GM12878 (cell line): Measurements from ENCODE around the gene STRA8. TPM values are rescaled to one million over a fixed set of nuclear protein-coding genes. Genes with fewer than 3 reads are reported as not detected.

Experiments used
- ATAC-seq: fragments of 200-7000 bp; cut with Tn5 transposase; 3 replicates; pipeline ENCODE4 v1.9.1; 2020; ENCODE audit warnings: mild to moderate bottlenecking, moderate library complexity
- BruUV-seq: library from RNA; stranded (reverse); fragments of 400-500 nt; replicated peaks from 2 replicates; lab custom pipeline; 2021; lab: Mats Ljungman, UMichigan
- CTCF ChIA-PET: fragments of 300-600 bp; sonication (Branson Sonifier 250); formaldehyde crosslinking; extraction: SDS; loops from one replicate; lab custom pipeline; 2021; ENCODE audit warnings: inconsistent platforms; lab: Yijun Ruan, JAX
- POLR2A ChIA-PET: fragments of 350-600 bp; formaldehyde crosslinking; extraction: SDS; loops from one replicate; lab custom pipeline; 2021; ENCODE audit warnings: inconsistent platforms; lab: Charles Lee
- RAD21 ChIA-PET: fragments of 300-600 bp; sonication (Branson Sonifier 250); formaldehyde crosslinking; loops from one replicate; lab custom pipeline; 2023; ENCODE audit warnings: antibody characterized with exemption; ENCODE audit not compliant: unreplicated experiment; lab: Charles Lee
- SMC1A ChIA-PET: fragments of 300-600 bp; sonication (Branson Sonifier 250); formaldehyde crosslinking; loops from one replicate; lab custom pipeline; 2023; ENCODE audit not compliant: unreplicated experiment, uncharacterized antibody; lab: Charles Lee
- DNase-seq: peaks from one replicate; pipeline ENCODE4 v3.0.0-alpha.2; 2011; ENCODE audit warnings: low read depth, low spot score
- FAIRE-seq: peaks from 3 replicates; lab custom pipeline; 2011; peaks lifted over from hg19 to GRCh38; lab: Jason Lieb, UNC
- H2AFZ ChIP-seq: 2 replicates; pipeline ENCODE4 v1.6.0; 2011; ENCODE audit warnings: low read depth, low read length, control low read depth; ENCODE audit not compliant: control insufficient read depth
- H3K27ac ChIP-seq: 2 replicates; pipeline ENCODE4 v1.5.1; 2011; ENCODE audit warnings: control low read depth; ENCODE audit not compliant: control insufficient read depth, insufficient read depth
- H3K27me3 ChIP-seq, 2 experiments: replicated peaks in 1 of 2; 2 replicates each; pipeline versions ENCODE4 v1.6.0 to v1.6.1; 2011; ENCODE audit warnings: low read length in 1 of 2; ENCODE audit not compliant: control insufficient read depth in 2 of 2, insufficient read depth in 2 of 2
- H3K36me3 ChIP-seq, 2 experiments: 2 replicates each; pipeline ENCODE4 v1.5.1; 2011; ENCODE audit warnings: low read length in 1 of 2; ENCODE audit not compliant: control insufficient read depth in 2 of 2, insufficient read depth in 2 of 2
- H3K4me1 ChIP-seq: 2 replicates; pipeline ENCODE4 v1.6.1; 2011; ENCODE audit warnings: mild to moderate bottlenecking, low read length, moderate library complexity, mixed read lengths; ENCODE audit not compliant: control insufficient read depth, insufficient read depth
- H3K4me2 ChIP-seq: 2 replicates; pipeline ENCODE4 v1.6.0; 2011; ENCODE audit warnings: control low read depth; ENCODE audit not compliant: control insufficient read depth, insufficient read depth
- H3K4me3 ChIP-seq: fragments of 200-600 bp; sonication (generic); 2 replicates; pipeline ENCODE4 v1.5.1; 2016
- H3K79me2 ChIP-seq: 2 replicates; pipeline ENCODE4 v1.6.0; 2011; ENCODE audit warnings: low read length; ENCODE audit not compliant: control insufficient read depth, insufficient read depth
- H3K9ac ChIP-seq: 2 replicates; pipeline ENCODE4 v1.8.0; 2011; ENCODE audit warnings: low read length, control low read depth, mixed read lengths; ENCODE audit not compliant: control insufficient read depth, insufficient read depth
- H3K9me3 ChIP-seq: replicated peaks from 3 replicates; pipeline ENCODE4 v1.5.1; 2011; ENCODE audit warnings: mild to moderate bottlenecking, low read length; ENCODE audit not compliant: control insufficient read depth, insufficient read depth
- H4K20me1 ChIP-seq: 2 replicates; pipeline ENCODE4 v1.6.0; 2011; ENCODE audit not compliant: control insufficient read depth, insufficient read depth
- BMI1 ChIP-seq: fragments of 450-650 bp; IDR thresholded peaks from 2 replicates; pipeline ENCODE4 v1.6.1; 2016; ENCODE audit warnings: mild to moderate bottlenecking, moderate library complexity, borderline replicate concordance
- BRCA1 ChIP-seq: IDR thresholded peaks from 2 replicates; pipeline ENCODE4 v1.6.1; 2011; ENCODE audit warnings: low read depth, low read length, improper control_type of control experiment
- GABPA ChIP-seq: IDR thresholded peaks from 2 replicates; pipeline ENCODE4 v1.6.1; 2014; ENCODE audit warnings: antibody characterized with exemption, low read depth, mild to moderate bottlenecking, inconsistent platforms
- IKZF1 ChIP-seq: fragments of 450-650 bp; conservative IDR thresholded peaks from 2 replicates; pipeline ENCODE4 v1.6.1; 2017; ENCODE audit warnings: antibody characterized with exemption, mild to moderate bottlenecking
- KAT2A ChIP-seq: conservative IDR thresholded peaks from 2 replicates; pipeline ENCODE4 v1.6.1; 2011; ENCODE audit warnings: low read depth, low read length; ENCODE audit not compliant: control insufficient read depth
- MAX ChIP-seq: IDR thresholded peaks from 2 replicates; pipeline ENCODE4 v1.6.1; 2012; ENCODE audit warnings: low read depth, low read length, improper control_type of control experiment
- MYB ChIP-seq: fragments of 150-350 bp; IDR thresholded peaks from 2 replicates; pipeline ENCODE4 v1.6.1; 2014; ENCODE audit warnings: mild to moderate bottlenecking, low read depth, low read length, borderline replicate concordance
- PML ChIP-seq: IDR thresholded peaks from 2 replicates; pipeline ENCODE4 v1.6.1; 2012; ENCODE audit warnings: low read length, inconsistent platforms
- SIX5 ChIP-seq: IDR thresholded peaks from 2 replicates; pipeline ENCODE4 v1.6.1; 2011; ENCODE audit warnings: mild to moderate bottlenecking, low read depth, low read length, moderate library complexity; ENCODE audit not compliant: severe bottlenecking
- SMC3 ChIP-seq: IDR thresholded peaks from 2 replicates; pipeline ENCODE4 v1.6.1; 2011; ENCODE audit warnings: low read length, improper control_type of control experiment, borderline replicate concordance
- ZBTB4 ChIP-seq: fragments of 450-650 bp; formaldehyde crosslinking; IDR thresholded peaks from 2 replicates; pipeline ENCODE4 v1.4.0; 2022; ENCODE audit warnings: mild to moderate bottlenecking, moderate library complexity
- WGBS: methylation state at CpG from one replicate; pipeline ENCODE4 v1.1.6; 2016; ENCODE audit warnings: low lambda C conversion rate; ENCODE audit not compliant: insufficient replicate concordance, insufficient coverage; ENCODE audit errors: missing lambda C conversion rate; 5-methylcytosine and 5-hydroxymethylcytosine counted together
- in situ Hi-C: fragments of 300-500 bp; cut with MboI; formaldehyde crosslinking; loops from 9 replicates; pipeline ENCODE4 v1.14.3; 2018; ENCODE audit warnings: mixed read lengths
- intact Hi-C: fragments of 100-400 bp; cut with micrococcal nuclease; formaldehyde crosslinking; loops from one replicate; pipeline ENCODE4 v1.14.2; 2022; ENCODE audit not compliant: unreplicated experiment
- polyA plus RNA-seq, 11 experiments: library from polyadenylated mRNA; depleted of rRNA in 4 of 11; unstranded in 6 of 11; stranded (reverse) in 5 of 11; fragments of >200 nt; fragmentation: Nextera tagmentation in 4 of 11; fragmentation: Illumina TruSeq in 1 of 11; extraction: Ambion mirVana in 4 of 11; extraction: Trizol in 1 of 11; gene quantifications; 1 replicate in 1 of 11; 2 replicates in 10 of 11; pipeline versions ENCODE4 v1.2.1 to v1.2.3, GENCODE V29; 2011 to 2016; ENCODE audit warnings: inconsistent platforms in 2 of 11, missing spikeins in 2 of 11, low read depth in 1 of 11
- total RNA-seq, 4 experiments: library from RNA; depleted of rRNA in 3 of 4; stranded (reverse); fragments of >200 nt in 3 of 4; fragmentation: Illumina TruSeq in 1 of 4; extraction: Trizol in 1 of 4; gene quantifications; 2 replicates each; pipeline versions ENCODE4 v1.2.1 to v1.2.3, GENCODE V29; 2013 to 2021
- TF ChIP-seq, protein P1 (sequence below): IDR thresholded peaks from 2 replicates; pipeline ENCODE4 v1.6.1; 2011; ENCODE audit warnings: borderline replicate concordance, low read depth, mild to moderate bottlenecking, moderate library complexity, mixed read lengths, low read length; ENCODE audit not compliant: insufficient read depth; ENCODE audit errors: extremely low read length
- TF ChIP-seq, protein P2 (sequence below): fragments of 150-350 bp; IDR thresholded peaks from 2 replicates; pipeline ENCODE4 v1.6.1; 2014; ENCODE audit warnings: mild to moderate bottlenecking, low read depth, low read length

The STRA8 gene
- total and polyA plus RNA-seq, 10 of the 15 experiments (the other 5 are each of a cell fraction or from before 2014, with no cell fraction given), result 0.15 TPM; not detected in 9

DNA sequence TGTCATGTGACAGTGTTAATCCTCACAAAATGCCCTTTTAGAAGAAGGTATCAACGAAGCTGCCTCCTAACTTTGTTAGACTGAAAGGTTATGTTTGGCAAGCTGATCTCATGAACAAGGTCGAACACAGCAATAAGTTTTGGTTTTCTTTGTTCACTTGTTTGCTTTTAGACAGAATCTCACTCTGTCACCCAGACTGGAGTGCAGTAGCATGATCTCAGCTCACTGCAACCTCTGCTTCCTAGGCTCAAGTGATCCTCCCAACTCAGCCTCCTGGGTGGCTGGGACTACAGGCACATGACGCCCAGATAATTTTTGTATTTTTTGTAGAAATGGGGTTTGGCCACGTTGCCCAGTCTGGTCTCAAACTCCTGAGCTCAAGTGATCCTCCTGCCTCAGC lies 1.1 kb downstream of the STRA8 start:
- Histone ChIP-seq H3K79me2 (no peaks in the 10 kb centered on the region), H3K27ac (no peak overlapping the region), H3K4me3 (no peak overlapping the region), H3K9me3 (no peaks in the 10 kb centered on the region; the same call in 2 of the 3 replicates), H3K27me3 (no peaks in the 10 kb centered on the region), H3K4me1 (peaks cover 14% of the 10 kb centered on the region), H3K36me3 (no peaks in the 10 kb centered on the region), H3K9ac (no peak overlapping the region), H2AFZ (no peak overlapping the region), H4K20me1 (no peaks in the 10 kb centered on the region), H3K4me2 (no peak overlapping the region)
- intact Hi-C loops (no loop called here), in situ Hi-C loops (no loop called here)
- FAIRE-seq (no peak), ATAC-seq (no peak), DNase-seq (no peak)
- ChIA-PET RAD21 (interaction anchor here (1.9 kb wide), 1 partner anchor 40 kb away, joined by 11 read pairs; no protein-coding TSS in a partner anchor), POLR2A (interaction anchor here (0.7 to 4.0 kb wide), 3 partner anchors 17 to 50 kb away, joined by 3 to 30 read pairs (median 3); no protein-coding TSS in a partner anchor), SMC1A (interaction anchor here (0.7 to 3.9 kb wide), 8 partner anchors 9 to 87 kb away, joined by 3 to 26 read pairs (median 4); partner anchors contain the start of gene TMEM140), CTCF (interaction anchor here (0.6 to 4.3 kb wide), 7 partner anchors 9 to 601 kb away, joined by 3 to 18 read pairs (median 5); no protein-coding TSS in a partner anchor)
- WGBS, result 50% methylated on average over 4 of the region's 4 CpGs
- BruUV-seq, result no TSS peak
- TF ChIP-seq BMI1 (no peak), GABPA (no peak), SIX5 (no peak), SMC3 (no peak), KAT2A (no peak), IKZF1 (no peak), BRCA1 (no peak), PML (no peak), MYB (no peak), MAX (no peak), ZBTB4 (CRISPR knock-in tag) (no peak)
- TF ChIP-seq, protein P1, sequence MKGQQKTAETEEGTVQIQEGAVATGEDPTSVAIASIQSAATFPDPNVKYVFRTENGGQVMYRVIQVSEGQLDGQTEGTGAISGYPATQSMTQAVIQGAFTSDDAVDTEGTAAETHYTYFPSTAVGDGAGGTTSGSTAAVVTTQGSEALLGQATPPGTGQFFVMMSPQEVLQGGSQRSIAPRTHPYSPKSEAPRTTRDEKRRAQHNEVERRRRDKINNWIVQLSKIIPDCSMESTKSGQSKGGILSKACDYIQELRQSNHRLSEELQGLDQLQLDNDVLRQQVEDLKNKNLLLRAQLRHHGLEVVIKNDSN, result no peak
- TF ChIP-seq, protein P2, sequence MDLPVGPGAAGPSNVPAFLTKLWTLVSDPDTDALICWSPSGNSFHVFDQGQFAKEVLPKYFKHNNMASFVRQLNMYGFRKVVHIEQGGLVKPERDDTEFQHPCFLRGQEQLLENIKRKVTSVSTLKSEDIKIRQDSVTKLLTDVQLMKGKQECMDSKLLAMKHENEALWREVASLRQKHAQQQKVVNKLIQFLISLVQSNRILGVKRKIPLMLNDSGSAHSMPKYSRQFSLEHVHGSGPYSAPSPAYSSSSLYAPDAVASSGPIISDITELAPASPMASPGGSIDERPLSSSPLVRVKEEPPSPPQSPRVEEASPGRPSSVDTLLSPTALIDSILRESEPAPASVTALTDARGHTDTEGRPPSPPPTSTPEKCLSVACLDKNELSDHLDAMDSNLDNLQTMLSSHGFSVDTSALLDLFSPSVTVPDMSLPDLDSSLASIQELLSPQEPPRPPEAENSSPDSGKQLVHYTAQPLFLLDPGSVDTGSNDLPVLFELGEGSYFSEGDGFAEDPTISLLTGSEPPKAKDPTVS, result no peak
